Activated CD4-positive, alpha-beta T cell treated with anti-CD3 and anti-CD28 coated beads for 48 hours (primary cell): ENCODE measurements around the gene VASN.
A peak's percentile ranks its signal among the peaks of the same experiment; 100 is the strongest.
"Not testable (repeated sequence)": the region's sequence is repeated elsewhere in the genome, so short reads cannot be mapped to it uniquely, and the experiment has no call there.

Experiments used
- DNase-seq: peaks from one replicate; pipeline ENCODE4 v3.0.0-alpha.2; 2020

The VASN gene

GRCh38 chr16:4337540-4338088 lies 34.0 kb upstream of the VASN start:
- DNase-seq: no peak

DNA sequence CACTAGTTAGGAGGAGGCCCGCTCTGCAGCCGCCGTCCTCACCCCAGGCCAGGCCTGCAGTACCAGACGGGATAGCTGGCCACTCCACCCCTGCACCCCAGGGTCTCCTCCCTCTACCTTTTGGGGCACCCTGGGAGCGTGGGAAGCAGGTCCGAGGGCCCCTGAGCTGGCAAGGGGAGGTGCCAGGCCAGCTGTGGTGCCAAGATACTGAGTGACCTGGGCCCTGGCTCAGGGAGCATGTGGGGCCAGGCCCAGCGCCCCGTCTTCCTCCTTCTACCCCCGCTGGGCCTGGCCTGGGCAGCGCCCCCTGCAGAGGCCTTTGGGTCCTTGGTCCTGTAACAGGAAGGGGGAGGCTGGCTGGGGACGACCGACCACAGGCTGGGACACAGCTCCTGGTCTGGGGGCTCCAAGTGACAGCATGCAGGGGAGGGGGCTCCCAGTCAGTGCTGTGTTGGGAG lies 33.5 kb upstream of the VASN start:
- DNase-seq: no peak

DNA sequence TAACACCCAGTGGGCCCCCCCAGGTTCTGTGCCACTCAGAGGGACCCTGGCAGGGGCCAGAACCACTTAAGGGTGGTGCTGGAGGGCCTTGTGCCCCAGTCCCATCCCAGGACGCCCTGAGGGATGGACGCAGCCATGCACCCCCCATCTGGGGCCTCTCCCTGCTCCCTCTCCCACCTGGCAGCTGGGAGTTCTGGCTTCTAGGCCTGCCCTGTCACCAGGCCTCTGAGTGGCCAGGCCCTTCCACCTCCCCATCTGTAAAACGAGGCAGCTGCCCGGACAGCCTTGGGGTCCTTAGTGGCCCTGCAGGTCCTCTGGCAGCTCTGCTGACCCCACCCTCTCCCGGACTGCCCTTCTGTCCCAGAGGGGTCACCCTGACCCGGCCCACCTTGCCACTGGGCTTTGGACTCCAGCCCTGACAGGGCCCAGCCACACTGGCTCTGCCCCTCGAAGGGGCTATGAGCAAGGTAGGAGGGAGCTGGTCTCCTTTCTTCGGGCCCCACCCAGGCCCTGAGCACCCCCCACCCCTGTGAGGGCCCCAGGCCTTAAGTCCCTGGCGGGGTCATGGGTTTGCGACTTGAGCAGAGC lies 32.8 kb upstream of the VASN start:
- no peak for DNase-seq

DNA sequence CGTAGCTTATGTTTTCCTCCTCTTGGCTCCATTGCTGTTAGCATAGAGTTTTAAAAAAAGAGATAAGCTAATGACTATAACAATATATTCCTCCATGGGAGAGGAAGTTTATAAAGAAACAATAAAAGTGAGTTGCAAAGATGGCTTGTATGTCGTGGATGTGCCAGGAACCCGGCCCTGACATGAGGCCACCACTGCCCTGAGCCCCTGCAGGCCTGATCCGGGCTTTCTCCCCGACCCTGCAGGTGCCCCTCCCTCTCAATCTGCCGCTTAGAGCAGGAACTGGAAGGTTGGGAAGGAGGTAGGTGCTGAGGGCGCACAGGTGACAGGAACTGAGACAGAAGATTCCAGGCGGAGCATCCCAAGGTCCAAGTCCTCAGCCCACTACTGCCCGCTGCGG lies 32.2 kb upstream of the VASN start:
- DNase-seq: no peak

- DNase-seq: no peak
These were observed 31.7 kb upstream of the VASN start for GRCh38 chr16:4339909-4340308.

DNA sequence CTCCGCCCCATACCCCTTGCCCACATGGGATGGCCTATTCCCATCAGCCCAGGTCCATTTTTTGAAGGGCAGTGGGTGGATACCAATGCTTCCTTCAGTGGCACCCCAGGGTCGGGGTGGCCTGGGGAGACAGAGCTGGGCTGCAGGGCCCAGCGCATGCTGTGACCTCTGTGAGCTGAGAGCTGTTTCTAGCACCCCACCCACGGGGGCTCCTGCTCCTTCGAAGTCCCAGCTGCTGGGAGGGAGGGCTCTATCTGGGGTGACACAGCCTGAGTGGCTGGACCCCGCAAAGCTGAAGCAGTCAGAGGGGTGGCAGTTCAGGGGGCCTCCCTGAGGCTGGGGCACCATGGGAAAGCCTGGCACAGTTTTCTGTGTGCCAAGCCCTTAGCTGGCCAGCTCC lies 31.2 kb upstream of the VASN start:
- DNase-seq: no peak

DNA sequence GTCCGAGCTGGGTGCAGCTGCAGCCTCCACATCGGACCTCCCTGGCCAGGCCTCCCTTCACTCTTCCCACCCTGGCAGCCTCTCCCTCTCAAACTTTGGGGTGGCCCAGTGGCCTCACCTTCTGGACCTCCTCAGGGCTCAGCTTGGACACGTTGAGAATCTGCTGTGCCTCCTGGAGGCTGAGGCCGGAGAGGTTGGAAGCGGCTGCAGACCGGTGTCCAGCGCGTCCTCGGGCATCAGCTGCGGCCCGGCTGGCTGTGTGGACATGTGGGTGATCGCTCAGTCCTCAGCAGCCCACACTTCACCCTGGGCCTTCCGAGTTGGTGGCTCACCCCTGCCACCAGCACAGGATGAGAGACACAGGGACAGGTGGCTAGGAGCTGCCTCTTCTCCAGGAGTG lies 30.4 kb upstream of the VASN start:
- no peak for DNase-seq

DNA sequence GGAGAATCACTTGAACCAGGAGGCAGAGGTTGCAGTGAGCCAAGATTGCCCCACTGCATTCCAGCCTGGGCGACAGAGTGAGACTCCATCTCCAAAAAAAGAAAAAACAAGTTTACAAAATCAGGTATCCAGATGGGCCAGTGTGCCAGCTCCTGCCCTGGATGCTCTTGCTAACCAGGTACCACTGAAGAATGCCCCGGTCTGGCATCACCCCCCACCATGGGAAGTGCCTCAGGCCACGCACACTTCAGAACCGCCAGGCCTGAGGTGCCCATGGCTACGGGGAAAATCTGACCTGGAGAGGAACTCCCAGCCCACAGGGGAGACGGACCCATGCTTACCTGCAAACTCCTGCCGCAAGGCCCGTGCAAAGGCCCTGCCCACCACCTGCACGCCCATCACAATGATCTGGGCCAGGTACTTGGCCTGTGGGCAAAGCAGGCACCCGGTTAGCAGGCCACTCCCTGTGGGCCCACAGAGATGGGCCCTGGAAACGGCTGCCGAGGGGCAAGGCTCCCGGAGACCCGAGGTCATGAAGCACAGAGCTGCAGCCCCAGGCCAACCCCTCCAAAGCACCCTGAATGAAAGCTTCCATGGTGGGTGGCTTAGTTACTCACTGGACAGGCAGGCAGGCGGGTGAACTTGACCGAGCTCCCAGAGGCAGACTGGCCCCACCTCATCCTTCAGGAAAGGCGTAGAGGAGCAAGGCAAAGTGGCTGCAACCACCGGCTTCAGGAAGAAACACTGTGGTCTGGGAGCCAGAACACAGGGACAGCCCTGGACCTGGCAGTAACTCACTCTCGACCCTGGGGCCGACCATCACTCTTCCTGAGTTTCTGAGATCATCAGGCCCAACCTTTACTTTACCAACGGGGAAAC lies 28.5 kb upstream of the VASN start:
- no peak for DNase-seq

GRCh38 chr16:4344300-4344982 lies 27.2 kb upstream of the VASN start:
- not testable (repeated sequence) for DNase-seq

GRCh38 chr16:4344983-4345835 lies 26.4 kb upstream of the VASN start:
- no peak for DNase-seq

DNA sequence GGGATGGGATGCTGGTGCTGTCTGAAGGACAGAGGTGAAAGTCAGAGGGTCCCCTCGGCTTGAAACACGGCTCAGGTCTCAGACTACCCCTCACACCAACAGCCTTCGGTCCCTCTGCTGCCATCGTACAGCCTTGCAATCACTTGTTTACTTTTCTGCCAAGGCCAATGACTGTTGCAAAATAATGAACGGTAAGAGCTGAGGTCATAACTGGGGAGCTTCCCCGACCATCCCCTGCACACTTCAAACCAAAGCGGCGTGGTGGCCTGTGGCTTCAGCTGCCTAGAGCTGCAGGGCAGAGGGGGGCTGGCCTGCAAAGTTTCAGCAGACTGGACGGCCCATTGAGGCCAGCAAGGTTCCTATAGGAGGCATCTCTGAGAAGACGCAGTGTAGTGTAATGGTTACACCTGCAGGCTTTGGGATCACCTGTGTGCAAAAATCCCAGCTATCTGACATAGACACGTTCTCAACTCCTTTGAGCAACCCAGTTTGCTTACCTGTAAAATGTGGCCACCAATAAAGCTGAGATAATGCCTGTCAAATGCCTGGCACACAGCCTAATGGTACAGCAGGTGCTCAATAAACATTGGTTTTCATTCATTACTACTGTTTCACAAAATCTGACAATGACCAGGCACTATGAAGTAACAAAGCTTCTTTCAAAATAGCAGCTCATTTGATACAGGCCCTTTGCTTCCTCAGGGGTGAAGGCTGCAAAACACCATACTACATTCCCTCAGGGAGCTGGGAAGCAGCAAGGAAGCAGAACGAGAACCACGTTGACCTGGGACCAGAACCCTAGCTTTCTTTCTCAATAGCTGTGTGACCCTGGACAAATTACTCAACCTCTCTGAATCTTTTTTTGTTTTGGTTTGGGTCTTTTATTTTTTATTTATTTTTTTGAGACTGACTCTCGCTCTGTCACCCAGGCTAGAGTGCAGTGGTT lies 25.5 kb upstream of the VASN start:
- no peak for DNase-seq

GRCh38 chr16:4347010-4347409 lies 24.6 kb upstream of the VASN start:
- DNase-seq: no peak

GRCh38 chr16:4347765-4348509 lies 23.7 kb upstream of the VASN start:
- DNase-seq: no peak

DNA sequence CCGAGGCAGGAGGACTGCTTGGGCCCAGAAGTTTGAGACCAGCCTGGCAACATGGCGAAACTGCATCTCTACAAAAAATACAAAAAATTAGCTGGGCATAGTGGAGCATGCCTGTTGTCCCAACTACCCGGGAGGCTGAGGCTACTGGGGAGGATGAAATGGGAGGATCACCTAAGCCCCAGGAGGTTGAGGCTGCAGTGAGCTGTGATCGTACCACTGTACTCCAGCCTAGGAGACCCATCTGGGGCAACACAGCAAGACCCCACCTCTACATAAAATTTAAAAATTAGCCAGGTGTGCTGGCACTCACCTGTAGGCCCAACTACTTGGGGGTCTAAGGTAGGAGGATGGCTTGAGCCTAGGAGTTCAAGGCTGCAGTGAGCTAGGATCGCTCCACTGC lies 22.3 kb upstream of the VASN start:
- DNase-seq: no peak

DNA sequence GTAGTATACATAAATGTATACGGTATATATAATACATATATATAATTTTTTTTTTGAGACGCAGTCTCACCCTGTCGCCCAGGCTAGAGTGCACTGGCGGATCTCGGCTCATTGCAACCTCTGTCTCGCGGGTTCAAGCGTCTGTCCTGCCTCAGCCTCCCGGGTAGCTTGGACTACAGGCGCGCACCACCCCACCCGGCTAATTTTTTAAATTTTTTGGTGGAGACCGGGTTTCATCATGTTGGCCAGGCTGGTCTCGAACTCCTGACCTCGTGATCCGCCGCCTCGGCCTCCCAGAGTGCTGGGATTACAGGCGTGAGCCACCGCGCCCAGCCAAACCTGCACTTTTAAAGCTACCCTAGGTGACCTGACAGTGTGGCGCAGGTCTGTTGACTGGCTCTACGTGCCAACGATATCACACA lies 21.3 kb upstream of the VASN start:
- DNase-seq: peak; percentile 47

DNA sequence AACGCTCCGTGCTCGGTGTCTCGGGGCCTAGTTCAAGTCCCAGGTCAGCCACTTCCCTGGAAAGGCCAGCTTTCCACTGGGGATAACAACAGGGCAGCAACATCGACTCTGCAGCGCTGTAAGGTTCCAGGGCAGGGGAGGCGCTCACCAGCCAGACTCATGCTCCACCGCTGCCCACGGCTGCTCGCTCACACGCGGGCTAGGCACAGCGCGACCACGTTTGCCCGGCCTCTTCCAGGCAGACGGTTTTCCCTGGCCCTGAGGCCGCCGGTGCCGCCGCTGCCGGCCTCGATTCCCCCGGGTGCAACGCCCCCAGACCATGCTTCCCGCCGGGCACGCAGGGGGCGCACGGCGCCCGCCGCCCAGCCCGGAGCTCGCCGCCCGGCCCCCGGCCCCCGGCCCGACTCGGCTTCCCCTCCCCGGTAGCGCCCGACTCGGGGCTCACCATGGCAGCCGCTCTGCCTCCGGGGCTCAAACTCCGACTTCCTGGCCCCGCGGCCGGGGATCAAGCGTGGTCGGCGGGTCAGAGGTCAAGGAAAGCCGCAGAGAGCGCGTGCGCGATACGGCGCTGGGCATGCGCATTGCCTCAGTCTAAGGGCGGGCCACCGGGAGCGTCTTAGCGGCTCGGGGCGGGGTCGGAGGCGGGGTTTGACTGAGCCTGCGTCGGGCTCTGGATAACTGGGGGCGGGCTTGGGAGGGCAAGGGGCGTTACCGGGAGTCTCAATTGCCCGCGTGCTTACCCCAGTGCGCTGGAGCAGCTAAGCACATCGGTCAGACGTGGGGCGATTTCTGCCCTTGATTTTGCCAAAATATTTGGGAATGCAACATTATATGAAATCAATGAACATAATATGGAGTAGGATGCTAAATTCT lies 20.6 kb upstream of the VASN start, which contains the start of gene PAM16:
Gene PAM16 (minus strand): TSS at position 535 of the 873 bp plus-strand sequence. CDS start 87 bp downstream, at position 448.
- DNase-seq: peak; percentile 99

- DNase-seq: peak; percentile 28
These were observed 19.8 kb upstream of the VASN start for GRCh38 chr16:4351880-4352279.

- no peak for DNase-seq
These were observed 18.8 kb upstream of the VASN start for GRCh38 chr16:4352843-4353242.

- DNase-seq: no peak
These were observed 18.0 kb upstream of the VASN start for GRCh38 chr16:4353675-4354074.
